Neural progenitor cell (in vitro differentiated cells): ENCODE measurements around the gene DTNB. TPM values are rescaled to one million over a fixed set of nuclear protein-coding genes. Genes with fewer than 3 reads are reported as not detected.
A peak's percentile ranks its signal among the peaks of the same experiment; 100 is the strongest.

Experiments used
- DNase-seq: peaks from one replicate; pipeline ENCODE4 v3.0.0-alpha.2; 2016; ENCODE audit warnings: low spot score
- H2AFZ ChIP-seq: fragments of 200-600 bp; sonication (generic); replicated peaks from 2 replicates; pipeline ENCODE4 v1.6.1; 2016; ENCODE audit warnings: antibody characterized with exemption
- H3F3A ChIP-seq: fragments of 200-600 bp; sonication (generic); 2 replicates; pipeline ENCODE4 v1.6.1; 2016; ENCODE audit warnings: antibody characterized with exemption, low read depth
- H3K27ac ChIP-seq: fragments of 200-600 bp; sonication (generic); 2 replicates; pipeline ENCODE4 v1.5.1; 2016; ENCODE audit warnings: mild to moderate bottlenecking
- H3K27me3 ChIP-seq: fragments of 200-600 bp; sonication (generic); 2 replicates; pipeline ENCODE4 v1.6.1; 2016; ENCODE audit warnings: mild to moderate bottlenecking, moderate library complexity
- H3K36me3 ChIP-seq: fragments of 200-600 bp; sonication (generic); 2 replicates; pipeline ENCODE4 v1.5.1; 2016
- H3K4me1 ChIP-seq: fragments of 200-600 bp; sonication (generic); 2 replicates; pipeline ENCODE4 v1.6.1; 2016; ENCODE audit warnings: mixed run types
- H3K4me2 ChIP-seq: fragments of 200-600 bp; sonication (generic); 2 replicates; pipeline ENCODE4 v1.6.1; 2016
- H3K4me3 ChIP-seq: fragments of 200-600 bp; sonication (generic); 2 replicates; pipeline ENCODE4 v1.5.1; 2016
- H3K79me2 ChIP-seq: fragments of 200-600 bp; sonication (generic); 2 replicates; pipeline ENCODE4 v1.6.1; 2016; ENCODE audit warnings: low read depth
- H3K9ac ChIP-seq: fragments of 200-600 bp; sonication (generic); 2 replicates; pipeline ENCODE4 v1.6.1; 2016
- H3K9me3 ChIP-seq: fragments of 200-600 bp; sonication (generic); 2 replicates; pipeline ENCODE4 v1.5.1; 2016; ENCODE audit warnings: low read depth
- H4K20me1 ChIP-seq: fragments of 200-600 bp; sonication (generic); 2 replicates; pipeline ENCODE4 v1.6.1; 2016; ENCODE audit warnings: low read depth
- H3K27ac Mint-ChIP-seq: 3 replicates; pipeline ENCODE4 v1.8.0; 2021; ENCODE audit warnings: mixed read lengths
- H3K27me3 Mint-ChIP-seq: 2 replicates; pipeline ENCODE4 v1.8.0; 2022; ENCODE audit warnings: low read depth, mild to moderate bottlenecking, inconsistent platforms, moderate library complexity, mixed read lengths; ENCODE audit not compliant: insufficient read depth
- H3K36me3 Mint-ChIP-seq: 3 replicates; pipeline ENCODE4 v1.8.0; 2021; ENCODE audit warnings: mixed read lengths
- H3K4me1 Mint-ChIP-seq: 3 replicates; pipeline ENCODE4 v1.8.0; 2021; ENCODE audit warnings: mixed read lengths
- H3K4me3 Mint-ChIP-seq: 3 replicates; pipeline ENCODE4 v1.8.0; 2021; ENCODE audit warnings: mild to moderate bottlenecking, moderate library complexity, mixed read lengths
- H3K9me3 Mint-ChIP-seq: 3 replicates; pipeline ENCODE4 v1.8.0; 2020; ENCODE audit warnings: mixed read lengths
- EZH2 ChIP-seq: fragments of 200-600 bp; sonication (generic); IDR thresholded peaks from 2 replicates; pipeline ENCODE4 v1.6.1; 2017; ENCODE audit warnings: antibody characterized with exemption, mild to moderate bottlenecking, moderate library complexity
- EZH2phosphoT487 ChIP-seq: fragments of 200-600 bp; sonication (generic); IDR thresholded peaks from 2 replicates; pipeline ENCODE4 v1.6.1; 2017; ENCODE audit warnings: antibody characterized with exemption
- total RNA-seq: library from RNA; depleted of rRNA; stranded (reverse); fragments of >200 nt; gene quantifications from 2 replicates; pipeline ENCODE4 v1.2.3, GENCODE V29; 2015; ENCODE audit warnings: low replicate concordance
- TF ChIP-seq, protein P1 (sequence below): fragments of 200-600 bp; sonication (generic); IDR thresholded peaks from 2 replicates; pipeline ENCODE4 v1.5.1; 2017; ENCODE audit warnings: antibody characterized with exemption, mild to moderate bottlenecking

Gene DTNB
- total RNA-seq, 1 donor from 2014 or later, result 27.1 TPM

DNA sequence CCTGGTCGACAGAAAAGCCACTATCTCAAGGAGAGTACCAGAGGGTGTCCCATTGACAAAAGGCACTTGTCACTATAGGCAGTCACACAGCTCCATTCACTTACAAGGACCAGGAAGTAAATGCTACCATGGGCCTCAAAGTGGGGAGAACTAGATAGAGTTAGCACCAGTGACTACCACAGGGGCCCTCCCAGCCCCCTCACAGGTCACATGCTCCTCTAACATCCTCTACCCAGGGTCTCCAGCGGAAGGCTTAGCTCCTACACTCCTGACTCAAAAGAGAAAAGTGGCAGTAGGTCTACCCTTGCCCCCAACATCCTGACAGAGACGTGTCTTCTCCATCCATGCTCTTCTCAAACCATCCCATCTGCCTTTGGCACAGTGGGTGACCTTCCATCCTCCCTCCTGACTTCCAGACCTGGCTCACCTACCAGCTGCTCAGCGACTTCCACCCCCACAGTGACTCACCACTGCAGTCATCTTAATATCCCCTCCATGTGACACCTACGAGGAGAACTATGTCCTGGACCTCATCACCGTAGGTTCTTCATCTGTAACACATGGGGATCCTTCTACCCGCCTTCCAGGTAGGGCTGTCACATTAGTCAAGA, 326.1 kb downstream of the DTNB start:
- H3K27me3 ChIP-seq, result peaks cover 31% of the 10 kb centered on the region
- Mint-ChIP-seq H3K4me1 (peaks cover 2% of the 10 kb centered on the region), H3K4me3 (no peak overlapping the region), H3K27ac (no peak overlapping the region), H3K27me3 (peaks cover 8% of the 10 kb centered on the region), H3K36me3 (no peaks in the 10 kb centered on the region), H3K9me3 (no peaks in the 10 kb centered on the region)
- no peaks in the 10 kb centered on the region for H3K4me1 ChIP-seq
- H3K9ac ChIP-seq, result no peak overlapping the region
- no peaks in the 10 kb centered on the region for H3K79me2 ChIP-seq
- H3K9me3 ChIP-seq, result no peaks in the 10 kb centered on the region
- DNase-seq, result peak; percentile 0
- H2AFZ ChIP-seq, result no peak overlapping the region
- no peaks in the 10 kb centered on the region for H3F3A ChIP-seq
- H3K36me3 ChIP-seq, result no peaks in the 10 kb centered on the region
- peaks cover 8% of the 10 kb centered on the region for H4K20me1 ChIP-seq
- TF ChIP-seq EZH2, result no peak
- no peak for TF ChIP-seq EZH2phosphoT487
- TF ChIP-seq, protein P1, sequence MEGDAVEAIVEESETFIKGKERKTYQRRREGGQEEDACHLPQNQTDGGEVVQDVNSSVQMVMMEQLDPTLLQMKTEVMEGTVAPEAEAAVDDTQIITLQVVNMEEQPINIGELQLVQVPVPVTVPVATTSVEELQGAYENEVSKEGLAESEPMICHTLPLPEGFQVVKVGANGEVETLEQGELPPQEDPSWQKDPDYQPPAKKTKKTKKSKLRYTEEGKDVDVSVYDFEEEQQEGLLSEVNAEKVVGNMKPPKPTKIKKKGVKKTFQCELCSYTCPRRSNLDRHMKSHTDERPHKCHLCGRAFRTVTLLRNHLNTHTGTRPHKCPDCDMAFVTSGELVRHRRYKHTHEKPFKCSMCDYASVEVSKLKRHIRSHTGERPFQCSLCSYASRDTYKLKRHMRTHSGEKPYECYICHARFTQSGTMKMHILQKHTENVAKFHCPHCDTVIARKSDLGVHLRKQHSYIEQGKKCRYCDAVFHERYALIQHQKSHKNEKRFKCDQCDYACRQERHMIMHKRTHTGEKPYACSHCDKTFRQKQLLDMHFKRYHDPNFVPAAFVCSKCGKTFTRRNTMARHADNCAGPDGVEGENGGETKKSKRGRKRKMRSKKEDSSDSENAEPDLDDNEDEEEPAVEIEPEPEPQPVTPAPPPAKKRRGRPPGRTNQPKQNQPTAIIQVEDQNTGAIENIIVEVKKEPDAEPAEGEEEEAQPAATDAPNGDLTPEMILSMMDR, result no peak
- no peak overlapping the region for H3K4me2 ChIP-seq
- H3K27ac ChIP-seq, result no peak overlapping the region
- no peak overlapping the region for H3K4me3 ChIP-seq

DNA sequence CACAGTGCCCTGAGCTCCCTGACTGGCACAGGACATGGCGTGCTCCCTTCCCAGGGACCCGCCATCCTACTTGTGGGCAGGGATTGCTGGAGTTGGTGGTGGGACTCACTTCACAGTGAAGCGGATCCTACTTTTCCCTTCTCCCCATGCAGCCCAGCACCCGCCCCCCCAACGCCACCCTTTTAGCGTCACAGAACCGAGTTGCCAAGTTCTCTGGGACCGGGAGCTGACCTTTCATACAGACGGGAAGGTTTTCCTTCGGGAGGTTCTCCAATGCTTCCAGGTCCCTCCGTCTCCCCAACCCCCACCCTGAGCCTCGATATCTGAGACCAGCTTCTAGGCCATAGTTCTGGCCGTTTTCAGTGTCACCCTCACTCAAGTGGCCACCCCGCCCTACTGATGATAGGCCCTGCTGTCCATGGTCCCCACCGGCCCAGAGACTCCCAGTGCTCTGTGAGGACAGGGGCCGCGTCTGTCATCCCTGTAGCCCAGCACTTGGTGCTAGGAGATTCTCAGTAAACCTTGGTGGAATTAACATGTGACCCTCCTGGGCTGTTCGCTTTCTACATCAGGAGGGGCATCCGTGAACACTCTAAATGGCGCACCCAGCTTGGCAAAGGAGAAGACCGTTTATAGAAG, 330.1 kb downstream of the DTNB start:
- Histone ChIP-seq H3K4me1 (peaks cover 7% of the 10 kb centered on the region), H3K27ac (no peak overlapping the region), H3K27me3 (peaks cover 62% of the 10 kb centered on the region), H3K4me2 (no peak overlapping the region), H3K9ac (no peak overlapping the region), H3K79me2 (no peaks in the 10 kb centered on the region), H3K9me3 (no peaks in the 10 kb centered on the region), H3K36me3 (no peaks in the 10 kb centered on the region), H2AFZ (no peak overlapping the region), H3F3A (peaks cover 23% of the 10 kb centered on the region), H4K20me1 (peaks cover 23% of the 10 kb centered on the region), H3K4me3 (no peak overlapping the region)
- no peaks in the 10 kb centered on the region for H3K36me3 Mint-ChIP-seq
- DNase-seq, result no peak
- H3K4me1 Mint-ChIP-seq, result peaks cover 6% of the 10 kb centered on the region
- H3K27ac Mint-ChIP-seq, result no peak overlapping the region
- H3K9me3 Mint-ChIP-seq, result no peaks in the 10 kb centered on the region
- H3K27me3 Mint-ChIP-seq, result peaks cover 10% of the 10 kb centered on the region
- TF ChIP-seq EZH2phosphoT487 (no peak), EZH2 (no peak)
- TF ChIP-seq, protein P1, result no peak
- H3K4me3 Mint-ChIP-seq, result peak overlapping the region; percentile 85

DNA sequence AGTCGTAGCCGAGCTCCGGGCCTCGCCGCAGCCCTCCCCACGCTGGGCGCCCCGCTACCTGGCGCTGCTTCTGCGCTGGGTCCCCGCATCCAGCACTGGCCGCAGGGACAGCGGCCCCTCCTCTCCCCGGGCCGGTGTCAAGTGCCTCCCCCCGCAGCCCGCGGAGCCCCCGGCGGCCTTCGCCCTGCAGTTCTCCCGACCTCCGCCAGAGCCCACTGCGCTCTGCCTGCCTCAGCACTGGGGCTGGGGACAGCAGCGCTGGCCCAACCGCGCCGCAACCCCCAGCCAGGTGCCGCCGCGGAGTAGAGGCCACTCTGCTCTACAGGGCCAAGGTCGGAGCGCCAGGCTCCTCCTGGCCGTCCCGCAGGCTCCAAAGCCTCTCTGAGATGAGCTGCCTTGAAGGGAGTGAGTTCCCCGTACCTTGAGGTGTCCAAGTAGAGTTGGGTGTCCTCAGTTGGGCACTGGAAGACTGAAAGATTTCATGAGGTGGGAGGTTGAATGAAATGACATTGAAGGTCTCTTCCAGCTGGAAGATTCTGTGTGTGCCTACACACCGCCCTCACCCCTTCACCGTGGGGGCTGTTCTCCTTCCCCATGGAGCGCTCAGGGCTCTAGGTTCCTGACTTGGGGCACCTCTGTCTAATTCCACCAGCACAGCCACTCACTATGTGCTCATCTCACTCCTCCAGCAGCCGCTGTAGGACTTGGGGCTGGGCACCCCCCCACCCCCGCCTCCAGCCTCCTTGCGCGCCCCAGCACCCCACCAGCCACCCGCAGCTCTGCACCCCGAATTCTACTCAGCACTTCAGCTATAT, 330.8 kb downstream of the DTNB start:
- peaks cover 26% of the 10 kb centered on the region for H3F3A ChIP-seq
- Mint-ChIP-seq H3K27me3 (peaks cover 17% of the 10 kb centered on the region), H3K36me3 (no peaks in the 10 kb centered on the region), H3K4me3 (peak overlapping the region; percentile 85), H3K4me1 (peaks cover 9% of the 10 kb centered on the region), H3K9me3 (no peaks in the 10 kb centered on the region), H3K27ac (no peak overlapping the region)
- TF ChIP-seq EZH2phosphoT487 (peak; percentile 19), EZH2 (peak; percentile 53)
- TF ChIP-seq, protein P1, result peak; percentile 89
- peaks cover 23% of the 10 kb centered on the region for H4K20me1 ChIP-seq
- peak overlapping the region; percentile 76 for H3K4me2 ChIP-seq
- no peaks in the 10 kb centered on the region for H3K36me3 ChIP-seq
- no peaks in the 10 kb centered on the region for H3K9me3 ChIP-seq
- no peak overlapping the region for H3K27ac ChIP-seq
- H3K79me2 ChIP-seq, result no peaks in the 10 kb centered on the region
- H3K4me1 ChIP-seq, result peaks cover 7% of the 10 kb centered on the region
- peak overlapping the region; percentile 54 for H3K4me3 ChIP-seq
- peak; percentile 96 for DNase-seq
- H3K9ac ChIP-seq, result no peak overlapping the region
- peaks cover 69% of the 10 kb centered on the region for H3K27me3 ChIP-seq
- H2AFZ ChIP-seq, result no peak overlapping the region
